ENCODE data around the gene GFOD1. TPM values are rescaled to one million over a fixed set of nuclear protein-coding genes. Genes with fewer than 3 reads are reported as not detected.

GFOD1 gene
- total RNA-seq, 1 donor from 2014 or later, result 0.81 TPM

DNA sequence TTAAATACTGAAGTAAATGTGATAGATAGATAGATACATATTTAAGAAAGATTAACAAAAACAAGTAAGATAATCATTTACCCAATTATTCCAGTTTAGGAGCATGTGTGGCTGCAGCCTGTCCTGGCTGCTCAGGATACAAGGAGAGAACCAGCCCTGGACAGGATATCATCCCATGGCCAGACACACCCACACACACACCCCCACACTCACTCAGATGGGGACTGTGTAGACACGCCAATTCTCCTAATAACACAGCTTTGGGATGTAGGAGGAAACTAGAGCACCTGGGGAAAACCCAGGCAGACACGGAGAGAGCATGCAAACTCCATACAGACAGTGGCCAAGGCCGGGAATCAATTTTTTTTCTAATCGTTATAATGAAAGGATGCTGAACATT is 45.6 kb downstream of the GFOD1 start:
- no peaks in the 10 kb centered on the region for H3K36me3 Mint-ChIP-seq (ENCODE audit: insufficient read depth)
- H3K27me3 Mint-ChIP-seq, result peaks cover 7% of the 10 kb centered on the region
- H3K9me3 Mint-ChIP-seq (ENCODE audit: low read depth), result no peaks in the 10 kb centered on the region
- H3K4me1 Mint-ChIP-seq (ENCODE audit: low read depth), result no peaks in the 10 kb centered on the region
- no peak for DNase-seq (ENCODE audit: low spot score, unreplicated experiment)
- no peak overlapping the region for H3K4me3 Mint-ChIP-seq (ENCODE audit: low read depth)
- H3K27ac Mint-ChIP-seq, result no peak overlapping the region
- TF ChIP-seq, protein P1, sequence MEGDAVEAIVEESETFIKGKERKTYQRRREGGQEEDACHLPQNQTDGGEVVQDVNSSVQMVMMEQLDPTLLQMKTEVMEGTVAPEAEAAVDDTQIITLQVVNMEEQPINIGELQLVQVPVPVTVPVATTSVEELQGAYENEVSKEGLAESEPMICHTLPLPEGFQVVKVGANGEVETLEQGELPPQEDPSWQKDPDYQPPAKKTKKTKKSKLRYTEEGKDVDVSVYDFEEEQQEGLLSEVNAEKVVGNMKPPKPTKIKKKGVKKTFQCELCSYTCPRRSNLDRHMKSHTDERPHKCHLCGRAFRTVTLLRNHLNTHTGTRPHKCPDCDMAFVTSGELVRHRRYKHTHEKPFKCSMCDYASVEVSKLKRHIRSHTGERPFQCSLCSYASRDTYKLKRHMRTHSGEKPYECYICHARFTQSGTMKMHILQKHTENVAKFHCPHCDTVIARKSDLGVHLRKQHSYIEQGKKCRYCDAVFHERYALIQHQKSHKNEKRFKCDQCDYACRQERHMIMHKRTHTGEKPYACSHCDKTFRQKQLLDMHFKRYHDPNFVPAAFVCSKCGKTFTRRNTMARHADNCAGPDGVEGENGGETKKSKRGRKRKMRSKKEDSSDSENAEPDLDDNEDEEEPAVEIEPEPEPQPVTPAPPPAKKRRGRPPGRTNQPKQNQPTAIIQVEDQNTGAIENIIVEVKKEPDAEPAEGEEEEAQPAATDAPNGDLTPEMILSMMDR (IDR thresholded peaks at IDR 0.05; ENCODE audit: unreplicated experiment), result no peak

DNA sequence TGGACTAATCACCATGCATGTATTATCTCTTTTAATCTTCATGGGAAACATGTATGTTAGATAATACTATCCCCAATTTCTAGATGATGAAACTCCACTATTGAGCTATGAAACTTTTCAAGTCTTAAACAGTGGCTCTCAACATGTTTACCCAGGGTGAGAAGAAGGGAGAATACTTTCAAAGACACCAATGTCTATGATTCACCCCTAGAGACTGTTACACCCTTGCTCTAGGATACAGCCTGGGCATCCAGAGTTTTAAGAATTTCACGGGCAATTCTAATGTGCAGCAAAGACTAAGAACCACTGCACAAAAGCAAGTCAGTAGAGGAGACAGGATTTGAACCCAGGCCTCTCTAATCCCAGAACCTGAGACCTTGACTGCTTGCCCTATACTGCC is 47.8 kb downstream of the GFOD1 start:
- no peak overlapping the region for H3K4me3 Mint-ChIP-seq (ENCODE audit: low read depth)
- H3K27ac Mint-ChIP-seq, result no peak overlapping the region
- DNase-seq (ENCODE audit: low spot score, unreplicated experiment), result no peak
- no peaks in the 10 kb centered on the region for H3K36me3 Mint-ChIP-seq (ENCODE audit: insufficient read depth)
- TF ChIP-seq, protein P1 (IDR thresholded peaks at IDR 0.05; ENCODE audit: unreplicated experiment), result no peak
- H3K9me3 Mint-ChIP-seq (ENCODE audit: low read depth), result no peaks in the 10 kb centered on the region
- H3K4me1 Mint-ChIP-seq (ENCODE audit: low read depth), result no peaks in the 10 kb centered on the region
- no peaks in the 10 kb centered on the region for H3K27me3 Mint-ChIP-seq

DNA sequence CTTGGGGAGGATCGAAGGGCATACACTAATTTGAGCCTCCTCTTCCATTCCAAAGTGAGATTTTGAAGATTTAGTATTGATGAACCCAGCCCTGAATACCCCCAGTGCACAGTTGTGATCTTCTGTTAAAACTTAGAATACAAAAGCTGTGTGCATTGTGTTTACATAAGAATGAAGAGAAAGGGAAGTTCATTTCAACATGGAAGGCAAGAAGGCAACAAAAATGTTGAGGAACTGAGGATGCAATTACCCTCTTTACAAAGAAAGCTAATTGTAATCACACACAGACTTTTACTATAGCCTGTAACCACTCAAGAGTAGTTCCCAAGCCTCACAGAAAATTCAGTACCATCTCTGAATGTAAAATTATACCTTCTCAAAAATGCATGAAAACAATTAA is 49.3 kb downstream of the GFOD1 start:
- no peak overlapping the region for H3K27ac Mint-ChIP-seq
- TF ChIP-seq, protein P1 (IDR thresholded peaks at IDR 0.05; ENCODE audit: unreplicated experiment), result no peak
- H3K36me3 Mint-ChIP-seq (ENCODE audit: insufficient read depth), result no peaks in the 10 kb centered on the region
- peaks cover 4% of the 10 kb centered on the region for H3K4me1 Mint-ChIP-seq (ENCODE audit: low read depth)
- no peak overlapping the region for H3K4me3 Mint-ChIP-seq (ENCODE audit: low read depth)
- DNase-seq (ENCODE audit: low spot score, unreplicated experiment), result no peak
- peaks cover 4% of the 10 kb centered on the region for H3K9me3 Mint-ChIP-seq (ENCODE audit: low read depth)
- no peaks in the 10 kb centered on the region for H3K27me3 Mint-ChIP-seq

DNA sequence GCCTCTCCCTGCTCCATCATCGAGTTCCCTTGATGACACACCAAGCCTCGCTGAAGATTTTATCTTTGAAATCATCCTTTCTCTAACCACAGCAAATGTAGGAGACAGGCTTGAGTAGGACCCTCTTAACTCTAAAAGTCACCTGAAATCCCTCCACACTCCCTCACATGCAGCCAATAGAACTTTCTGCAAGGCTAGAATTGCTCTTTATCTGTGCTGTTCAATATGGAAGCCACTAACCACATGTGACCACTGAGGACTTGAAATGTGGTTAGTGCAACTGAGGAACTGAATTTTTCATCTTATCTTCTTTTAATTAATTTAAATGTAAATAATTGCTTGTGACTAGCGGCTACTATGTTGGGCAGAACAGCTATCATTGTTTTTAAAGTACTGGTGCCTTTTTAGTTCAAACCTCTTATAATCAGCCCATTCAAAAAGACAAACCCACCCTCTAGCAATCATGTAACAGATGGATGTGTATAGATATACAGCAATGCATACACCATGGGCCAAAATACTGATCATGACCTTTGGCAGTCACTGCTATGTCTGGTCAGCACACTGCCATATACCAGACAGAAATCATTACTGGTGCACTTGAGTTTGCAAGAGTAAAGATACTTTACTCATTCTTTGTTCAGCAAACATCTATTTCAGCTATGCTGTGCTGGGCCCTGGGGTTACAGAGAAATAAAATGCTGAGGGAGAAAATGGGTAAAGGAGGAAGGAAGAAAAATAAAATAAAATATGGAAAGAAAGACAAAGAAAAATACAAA is 50.0 kb downstream of the GFOD1 start:
- Mint-ChIP-seq H3K4me1 (ENCODE audit: low read depth) (peaks cover 4% of the 10 kb centered on the region), H3K27ac (no peak overlapping the region)

DNA sequence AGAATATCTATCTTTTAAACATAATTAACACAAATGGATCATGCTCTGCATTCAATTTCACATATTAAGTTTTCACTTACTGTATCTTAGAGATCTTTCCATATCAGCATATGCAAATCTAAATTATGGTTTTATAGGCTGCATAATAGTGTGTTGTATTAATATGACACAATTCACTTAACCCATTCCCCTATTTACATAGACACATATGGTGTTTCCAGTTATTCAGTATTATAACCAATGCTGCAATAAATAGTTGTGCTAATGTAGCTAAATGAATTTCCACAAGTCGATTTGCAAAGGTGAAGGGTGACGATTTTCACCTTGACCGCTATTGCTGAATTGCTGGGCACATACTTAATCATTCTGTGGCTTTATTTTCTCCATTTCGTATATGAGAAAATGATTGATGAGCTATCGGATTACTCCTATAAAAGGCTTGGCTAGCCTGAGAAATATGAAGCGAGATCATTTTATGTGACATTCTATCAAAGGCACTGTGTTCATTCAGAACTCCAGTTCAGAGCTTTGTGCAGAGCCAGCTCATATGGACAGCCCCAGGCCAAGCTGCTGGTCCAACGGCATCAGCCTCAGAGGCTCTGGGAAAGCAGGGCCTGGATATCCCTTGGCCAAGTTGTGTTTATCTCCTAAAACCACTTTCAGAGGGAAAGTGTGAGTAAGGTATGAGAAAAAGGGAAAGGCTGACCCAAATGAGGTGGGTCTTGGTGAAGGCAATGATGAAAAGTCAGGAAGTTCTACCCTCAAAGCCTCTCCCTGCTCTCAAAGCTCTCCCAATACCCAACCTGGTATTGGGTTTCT is 50.8 kb downstream of the GFOD1 start:
- H3K4me1 Mint-ChIP-seq (ENCODE audit: low read depth), result peaks cover 4% of the 10 kb centered on the region
- no peak overlapping the region for H3K4me3 Mint-ChIP-seq (ENCODE audit: low read depth)
- H3K27me3 Mint-ChIP-seq, result no peaks in the 10 kb centered on the region
- TF ChIP-seq, protein P1 (IDR thresholded peaks at IDR 0.05; ENCODE audit: unreplicated experiment), result no peak
- no peak for DNase-seq (ENCODE audit: low spot score, unreplicated experiment)
- no peaks in the 10 kb centered on the region for H3K36me3 Mint-ChIP-seq (ENCODE audit: insufficient read depth)
- H3K9me3 Mint-ChIP-seq (ENCODE audit: low read depth), result peaks cover 4% of the 10 kb centered on the region
- H3K27ac Mint-ChIP-seq, result no peak overlapping the region

More for the DNA sequence above, 50.0 kb downstream of the GFOD1 start:
- no peak overlapping the region for H3K4me3 Mint-ChIP-seq (ENCODE audit: low read depth)
- no peaks in the 10 kb centered on the region for H3K36me3 Mint-ChIP-seq (ENCODE audit: insufficient read depth)
- no peak for DNase-seq (ENCODE audit: low spot score, unreplicated experiment)
- TF ChIP-seq, protein P1 (IDR thresholded peaks at IDR 0.05; ENCODE audit: unreplicated experiment), result no peak
- no peaks in the 10 kb centered on the region for H3K27me3 Mint-ChIP-seq
- peaks cover 4% of the 10 kb centered on the region for H3K9me3 Mint-ChIP-seq (ENCODE audit: low read depth)

Measured in progenitor cell of endocrine pancreas (in vitro differentiated cells).